Endothelial cell of umbilical vein (primary cell): ENCODE results near the gene CMTM4. TPM values are rescaled to one million over a fixed set of nuclear protein-coding genes. Genes with fewer than 3 reads are reported as not detected.

Experiments
- BruUV-seq: library from RNA; stranded (reverse); fragments of 400-500 nt; replicated peaks from 2 replicates; lab custom pipeline; 2021; lab: Mats Ljungman, UMichigan
- CTCF ChIA-PET: fragments of 300-600, 350-600 bp; sonication (Branson Sonifier 250); formaldehyde crosslinking; loops from one replicate; lab custom pipeline; 2021; ENCODE audit warnings: antibody characterized with exemption, inconsistent platforms; lab: Charles Lee
- POLR2A ChIA-PET: fragments of 300-600, 350-600 bp; sonication (Branson Sonifier 250); formaldehyde crosslinking; loops from one replicate; lab custom pipeline; 2021; ENCODE audit warnings: antibody characterized with exemption, inconsistent platforms; lab: Charles Lee
- DNase-seq: peaks from one replicate; pipeline ENCODE4 v3.0.0-alpha.2; 2011; ENCODE audit warnings: low read depth, low spot score
- FAIRE-seq: peaks from 2 replicates; lab custom pipeline; 2011; peaks lifted over from hg19 to GRCh38; lab: Jason Lieb, UNC
- H2AFZ ChIP-seq: 2 replicates; pipeline ENCODE4 v1.6.0; 2012; ENCODE audit warnings: low read depth, low read length, control low read depth, inconsistent platforms
- H3K27ac ChIP-seq: 2 replicates; pipeline ENCODE4 v1.5.1; 2011; ENCODE audit warnings: low read depth, mild to moderate bottlenecking, control low read depth, low read length, moderate library complexity; ENCODE audit not compliant: insufficient read depth
- H3K27me3 ChIP-seq, 2 experiments: 2 replicates each; pipeline versions ENCODE4 v1.6.0 to v1.6.1; 2011; ENCODE audit warnings: low read length in 2 of 2, mixed read lengths in 1 of 2; ENCODE audit not compliant: control insufficient read depth in 2 of 2, insufficient read depth in 2 of 2
- H3K36me3 ChIP-seq, 2 experiments: 2 replicates in 1 of 2; 3 replicates in 1 of 2; pipeline ENCODE4 v1.5.1; 2011; ENCODE audit warnings: low read length in 2 of 2, mild to moderate bottlenecking in 1 of 2, moderate library complexity in 1 of 2; ENCODE audit not compliant: control insufficient read depth in 2 of 2, insufficient read depth in 2 of 2; ENCODE audit errors: extremely low read depth in 1 of 2
- H3K4me1 ChIP-seq: 3 replicates; pipeline ENCODE4 v1.5.1; 2011; ENCODE audit warnings: mild to moderate bottlenecking, low read length; ENCODE audit not compliant: control insufficient read depth, insufficient read depth; ENCODE audit errors: extremely low read depth
- H3K4me2 ChIP-seq: 2 replicates; pipeline ENCODE4 v1.6.1; 2011; ENCODE audit warnings: low read length, control low read depth, mixed read lengths; ENCODE audit not compliant: insufficient read depth
- H3K4me3 ChIP-seq, 3 experiments: fragments of 200-600 bp in 1 of 3; sonication (generic), shearing (Covaris generic) in 1 of 3; replicated peaks in 1 of 3; 2 replicates each; pipeline ENCODE4 v1.5.1; 2011 to 2016; ENCODE audit warnings: control low read depth in 3 of 3, low read length in 3 of 3, mild to moderate bottlenecking in 2 of 3, inconsistent platforms in 1 of 3, low read depth in 1 of 3, moderate library complexity in 1 of 3; ENCODE audit not compliant: insufficient read depth in 1 of 3
- H3K79me2 ChIP-seq: 2 replicates; pipeline ENCODE4 v1.6.0; 2012; ENCODE audit warnings: low read length, inconsistent platforms; ENCODE audit not compliant: control insufficient read depth, insufficient read depth
- H3K9ac ChIP-seq: replicated peaks from 2 replicates; pipeline ENCODE3; 2011; ENCODE audit warnings: low read length, control low read depth; ENCODE audit not compliant: insufficient read depth; ENCODE audit errors: extremely low read depth
- H3K9me1 ChIP-seq: replicated peaks from 3 replicates; pipeline ENCODE4 v1.6.0; 2011; ENCODE audit warnings: mild to moderate bottlenecking, low read length; ENCODE audit not compliant: control insufficient read depth, insufficient read depth; ENCODE audit errors: extremely low read depth
- H3K9me3 ChIP-seq: replicated peaks from 2 replicates; pipeline ENCODE4 v1.5.1; 2012; ENCODE audit warnings: low read length, inconsistent platforms; ENCODE audit not compliant: control insufficient read depth, insufficient read depth
- H4K20me1 ChIP-seq: replicated peaks from 2 replicates; pipeline ENCODE3; 2011; ENCODE audit warnings: mild to moderate bottlenecking, low read length; ENCODE audit not compliant: control insufficient read depth, insufficient read depth; ENCODE audit errors: extremely low read depth
- EZH2 ChIP-seq: IDR thresholded peaks from 2 replicates; pipeline ENCODE4 v1.6.1; 2012; ENCODE audit warnings: borderline replicate concordance, low read depth, mild to moderate bottlenecking, moderate library complexity, low read length, inconsistent platforms; ENCODE audit not compliant: severe bottlenecking
- FOS ChIP-seq: IDR thresholded peaks from 2 replicates; pipeline ENCODE4 v1.6.1; 2011; ENCODE audit warnings: mild to moderate bottlenecking, low read length, moderate library complexity, borderline replicate concordance; ENCODE audit not compliant: insufficient read depth
- GATA2 ChIP-seq: IDR thresholded peaks from 2 replicates; pipeline ENCODE4 v1.7.0; 2011; ENCODE audit warnings: low read depth, mild to moderate bottlenecking, moderate library complexity, mixed read lengths, low read length; ENCODE audit not compliant: insufficient read length, insufficient read depth
- JUN ChIP-seq: IDR thresholded peaks from 2 replicates; pipeline ENCODE4 v1.6.1; 2011; ENCODE audit warnings: borderline replicate concordance, low read depth; ENCODE audit not compliant: insufficient read length, insufficient read depth
- MYC ChIP-seq: IDR thresholded peaks from one replicate; pipeline ENCODE4 v1.6.1; 2011; ENCODE audit warnings: mild to moderate bottlenecking, low read depth, low read length
- POLR2A ChIP-seq: IDR thresholded peaks from 2 replicates; pipeline ENCODE4 v1.6.1; 2012; ENCODE audit warnings: low read depth, mild to moderate bottlenecking, control low read depth, low read length
- POLR2AphosphoS5 ChIP-seq: IDR thresholded peaks from 2 replicates; pipeline ENCODE4 v1.6.1; 2012; ENCODE audit warnings: low read depth, mild to moderate bottlenecking, control low read depth, low read length, moderate library complexity; ENCODE audit not compliant: insufficient read depth
- dilution Hi-C: fragments of 300-500 bp; cut with MboI; formaldehyde crosslinking; loops from one replicate; pipeline ENCODE4 v1.15.0; 2019; ENCODE audit warnings: low sequenced_read_pairs; ENCODE audit not compliant: extremely low pct_ligation_motif_present
- intact Hi-C: fragments of 100-400 bp; cut with micrococcal nuclease; formaldehyde crosslinking; loops from one replicate; pipeline ENCODE4 v1.10.0; 2022
- polyA plus RNA-seq, 4 experiments: library from polyadenylated mRNA; depleted of rRNA in 3 of 4; stranded (reverse) in 3 of 4; unstranded in 1 of 4; fragments of >200 nt; gene quantifications; 2 replicates each; pipeline versions ENCODE4 v1.2.1 to v1.2.3, GENCODE V29; 2011 to 2012; ENCODE audit warnings: missing spikeins in 1 of 4
- total RNA-seq: library from RNA; stranded (reverse); gene quantifications from 2 replicates; pipeline ENCODE4 v1.2.3, GENCODE V29; 2021
- TF ChIP-seq, protein P1 (sequence below), 2 donors: IDR thresholded peaks; 1 replicate in 1 of 2; 2 replicates in 1 of 2; pipeline ENCODE4 v1.5.1; 2011; ENCODE audit warnings: low read length in 2 of 2, mild to moderate bottlenecking in 2 of 2, moderate library complexity in 2 of 2, control low read depth in 1 of 2, inconsistent platforms in 1 of 2, low read depth in 1 of 2; ENCODE audit not compliant: insufficient read depth in 1 of 2; ENCODE audit errors: extremely low read depth in 1 of 2
- TF ChIP-seq, protein P2 (sequence below): IDR thresholded peaks from 2 replicates; pipeline ENCODE4 v1.6.1; 2011; ENCODE audit not compliant: insufficient read depth, insufficient read length

Gene CMTM4
- total and polyA plus RNA-seq, 2 donors (not counting 3 experiments of a cell fraction or from before 2014, with no cell fraction given) = 9.0 to 10.7 TPM

DNA sequence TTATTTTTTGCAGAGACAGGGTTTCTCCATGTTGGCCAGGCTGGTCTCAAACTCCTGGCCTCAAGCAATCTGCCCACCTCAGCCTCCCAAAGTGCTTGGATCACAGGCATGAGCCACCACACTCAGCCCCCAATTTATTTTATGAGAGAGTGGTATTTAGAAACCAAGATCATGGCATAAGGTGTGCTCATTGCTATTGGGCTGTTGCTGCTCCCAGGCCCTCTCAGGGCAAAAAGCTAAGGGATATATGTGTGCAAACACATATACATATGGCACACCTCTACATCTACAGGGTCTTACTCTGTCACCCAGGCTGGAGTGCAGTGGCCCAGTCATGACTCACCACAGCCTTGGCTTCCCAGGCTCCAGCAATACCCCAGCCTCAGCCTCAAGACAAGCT lies 15.0 kb upstream of the CMTM4 start:
- no TSS peak for BruUV-seq

More for the DNA sequence above, 15.0 kb upstream of the CMTM4 start:
- Histone ChIP-seq H3K36me3 (no peaks in the 10 kb centered on the region), H3K4me1 (no peaks in the 10 kb centered on the region), H3K9ac (no peak overlapping the region), H3K27ac (no peak overlapping the region), H3K9me1 (no peaks in the 10 kb centered on the region), H3K4me3 (no peak overlapping the region), H3K4me2 (no peak overlapping the region), H2AFZ (no peak overlapping the region), H3K9me3 (no peaks in the 10 kb centered on the region), H3K27me3 (peaks cover 0 to 2% of the 10 kb centered on the region in 2 experiments), H3K79me2 (no peaks in the 10 kb centered on the region), H4K20me1 (no peaks in the 10 kb centered on the region)
- DNase-seq = no peak
- POLR2A ChIA-PET = no interaction called here
- FAIRE-seq = no peak
- TF ChIP-seq EZH2 = no peak
- TF ChIP-seq MYC = no peak
- TF ChIP-seq, protein P1, sequence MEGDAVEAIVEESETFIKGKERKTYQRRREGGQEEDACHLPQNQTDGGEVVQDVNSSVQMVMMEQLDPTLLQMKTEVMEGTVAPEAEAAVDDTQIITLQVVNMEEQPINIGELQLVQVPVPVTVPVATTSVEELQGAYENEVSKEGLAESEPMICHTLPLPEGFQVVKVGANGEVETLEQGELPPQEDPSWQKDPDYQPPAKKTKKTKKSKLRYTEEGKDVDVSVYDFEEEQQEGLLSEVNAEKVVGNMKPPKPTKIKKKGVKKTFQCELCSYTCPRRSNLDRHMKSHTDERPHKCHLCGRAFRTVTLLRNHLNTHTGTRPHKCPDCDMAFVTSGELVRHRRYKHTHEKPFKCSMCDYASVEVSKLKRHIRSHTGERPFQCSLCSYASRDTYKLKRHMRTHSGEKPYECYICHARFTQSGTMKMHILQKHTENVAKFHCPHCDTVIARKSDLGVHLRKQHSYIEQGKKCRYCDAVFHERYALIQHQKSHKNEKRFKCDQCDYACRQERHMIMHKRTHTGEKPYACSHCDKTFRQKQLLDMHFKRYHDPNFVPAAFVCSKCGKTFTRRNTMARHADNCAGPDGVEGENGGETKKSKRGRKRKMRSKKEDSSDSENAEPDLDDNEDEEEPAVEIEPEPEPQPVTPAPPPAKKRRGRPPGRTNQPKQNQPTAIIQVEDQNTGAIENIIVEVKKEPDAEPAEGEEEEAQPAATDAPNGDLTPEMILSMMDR (IDR thresholded peaks at IDR 0.05; ENCODE audit: extremely low read depth in 1 of 2, insufficient read depth in 1 of 2, low read depth in 1 of 2, low read length in 2 of 2) = no peak
- no peak for TF ChIP-seq JUN
- TF ChIP-seq POLR2A = no peak
- TF ChIP-seq FOS = no peak
- TF ChIP-seq, protein P2, sequence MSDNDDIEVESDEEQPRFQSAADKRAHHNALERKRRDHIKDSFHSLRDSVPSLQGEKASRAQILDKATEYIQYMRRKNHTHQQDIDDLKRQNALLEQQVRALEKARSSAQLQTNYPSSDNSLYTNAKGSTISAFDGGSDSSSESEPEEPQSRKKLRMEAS = no peak
- no peak for TF ChIP-seq GATA2
- TF ChIP-seq POLR2AphosphoS5 = no peak
- dilution Hi-C loops (no loop called here), intact Hi-C loops (no loop called here)
- CTCF ChIA-PET = no interaction called here
